IMR-90 (cell line): ENCODE results near the gene TTLL7. TPM values are rescaled to one million over a fixed set of nuclear protein-coding genes. Genes with fewer than 3 reads are reported as not detected.
A peak's percentile ranks its signal among the peaks of the same experiment; 100 is the strongest.

Source experiments
- ATAC-seq: fragments of 200-7000 bp; cut with Tn5 transposase; 2 replicates; pipeline ENCODE4 v1.9.1; 2020; ENCODE audit warnings: low read depth, mild to moderate bottlenecking, moderate library complexity
- BruUV-seq: library from RNA; stranded (reverse); fragments of 400-500 nt; replicated peaks from 2 replicates; lab custom pipeline; 2021; lab: Mats Ljungman, UMichigan
- CTCF ChIA-PET: fragments of 300-600 bp; formaldehyde crosslinking; extraction: SDS; loops from one replicate; lab custom pipeline; 2021; ENCODE audit warnings: antibody characterized with exemption; lab: Yijun Ruan, JAX
- POLR2A ChIA-PET: fragments of 300-600 bp; sonication (Branson Sonifier 250); formaldehyde crosslinking; loops from one replicate; lab custom pipeline; 2022; ENCODE audit warnings: antibody characterized with exemption; ENCODE audit not compliant: unreplicated experiment; lab: Charles Lee
- DNase-seq: peaks from one replicate; pipeline ENCODE4 v3.0.0; 2013
- H2AFZ ChIP-seq: replicated peaks from 2 replicates; pipeline ENCODE3; 2013; ENCODE audit warnings: low read length, mild to moderate bottlenecking; ENCODE audit not compliant: poor library complexity
- H2AK5ac ChIP-seq: 2 replicates; pipeline ENCODE4 v1.6.1; 2013; ENCODE audit warnings: low read depth, low read length, inconsistent platforms
- H2AK9ac ChIP-seq: replicated peaks from 2 replicates; pipeline ENCODE3; 2013; ENCODE audit warnings: mild to moderate bottlenecking, low read depth, low read length, moderate library complexity; ENCODE audit not compliant: poor library complexity
- H2BK120ac ChIP-seq: 2 replicates; pipeline ENCODE4 v1.6.1; 2013; ENCODE audit warnings: low read depth, low read length, inconsistent platforms
- H2BK15ac ChIP-seq: 3 replicates; pipeline ENCODE4 v1.6.1; 2013; ENCODE audit warnings: low read depth, low read length, inconsistent platforms
- H2BK20ac ChIP-seq: 2 replicates; pipeline ENCODE4 v1.6.1; 2013; ENCODE audit warnings: low read depth, mild to moderate bottlenecking, inconsistent platforms, low read length, moderate library complexity
- H2BK5ac ChIP-seq: 2 replicates; pipeline ENCODE4 v1.6.1; 2013; ENCODE audit warnings: mild to moderate bottlenecking, low read depth, low read length, inconsistent platforms; ENCODE audit not compliant: poor library complexity, severe bottlenecking
- H3K14ac ChIP-seq: replicated peaks from 2 replicates; pipeline ENCODE4 v1.6.1; 2013; ENCODE audit warnings: low read depth, low read length, inconsistent platforms
- H3K18ac ChIP-seq: 2 replicates; pipeline ENCODE4 v1.6.1; 2013; ENCODE audit warnings: low read depth, low read length, control low read depth
- H3K23ac ChIP-seq: 2 replicates; pipeline ENCODE4 v1.6.1; 2013; ENCODE audit warnings: low read depth, low read length, inconsistent platforms
- H3K27ac ChIP-seq: 2 replicates; pipeline ENCODE4 v1.5.1; 2013; ENCODE audit warnings: mild to moderate bottlenecking, control low read depth, low read length; ENCODE audit not compliant: insufficient read depth
- H3K27me3 ChIP-seq: 2 replicates; pipeline ENCODE4 v1.6.1; 2013; ENCODE audit warnings: low read length; ENCODE audit not compliant: control insufficient read depth, insufficient read depth
- H3K36me3 ChIP-seq: 2 replicates; pipeline ENCODE4 v1.6.1; 2013; ENCODE audit warnings: low read length, mixed read lengths; ENCODE audit not compliant: control insufficient read depth, insufficient read depth
- H3K4ac ChIP-seq: 2 replicates; pipeline ENCODE4 v1.6.1; 2013; ENCODE audit warnings: low read depth, low read length, inconsistent platforms
- H3K4me1 ChIP-seq: 2 replicates; pipeline ENCODE4 v1.6.1; 2013; ENCODE audit warnings: low read length, mixed read lengths; ENCODE audit not compliant: control insufficient read depth, insufficient read depth
- H3K4me2 ChIP-seq: 2 replicates; pipeline ENCODE4 v1.6.1; 2013; ENCODE audit warnings: low read depth, mild to moderate bottlenecking, control low read depth, low read length, moderate library complexity
- H3K4me3 ChIP-seq: 2 replicates; pipeline ENCODE4 v1.5.1; 2013; ENCODE audit warnings: low read depth, mild to moderate bottlenecking, control low read depth, low read length, moderate library complexity; ENCODE audit not compliant: insufficient read depth
- H3K56ac ChIP-seq: 2 replicates; pipeline ENCODE4 v1.6.1; 2013; ENCODE audit warnings: low read length, inconsistent platforms; ENCODE audit not compliant: insufficient read depth; ENCODE audit errors: extremely low read depth
- H3K79me1 ChIP-seq, 2 experiments: 2 replicates each; pipeline ENCODE4 v1.6.1; 2013; ENCODE audit warnings: low read length in 2 of 2, inconsistent platforms in 1 of 2, low read depth in 1 of 2
- H3K9ac ChIP-seq: 2 replicates; pipeline ENCODE4 v1.6.1; 2013; ENCODE audit warnings: low read depth, low read length, control low read depth
- H3K9me1 ChIP-seq: 2 replicates; pipeline ENCODE4 v1.6.1; 2013; ENCODE audit warnings: low read length, inconsistent platforms; ENCODE audit not compliant: insufficient read depth
- H3K9me3 ChIP-seq: 2 replicates; pipeline ENCODE4 v1.6.1; 2013; ENCODE audit warnings: low read length; ENCODE audit not compliant: control insufficient read depth, insufficient read depth
- H4K20me1 ChIP-seq: 2 replicates; pipeline ENCODE4 v1.6.1; 2013; ENCODE audit warnings: low read length, inconsistent platforms; ENCODE audit not compliant: insufficient read depth
- H4K5ac ChIP-seq: 2 replicates; pipeline ENCODE4 v1.6.1; 2013; ENCODE audit warnings: mild to moderate bottlenecking, low read depth, low read length, control low read depth
- H4K8ac ChIP-seq, 2 experiments: 2 replicates each; pipeline ENCODE4 v1.6.1; 2013; ENCODE audit warnings: low read depth in 2 of 2, low read length in 2 of 2, control low read depth in 1 of 2, inconsistent platforms in 1 of 2
- H4K91ac ChIP-seq: 2 replicates; pipeline ENCODE4 v1.6.1; 2013; ENCODE audit warnings: low read depth, low read length, inconsistent platforms; ENCODE audit not compliant: insufficient read depth
- MAFK ChIP-seq: IDR thresholded peaks from 2 replicates; pipeline ENCODE4 v1.6.1; 2012; ENCODE audit warnings: low read depth, low read length, improper control_type of control experiment
- RCOR1 ChIP-seq: IDR thresholded peaks from 2 replicates; pipeline ENCODE4 v1.6.1; 2012; ENCODE audit warnings: mild to moderate bottlenecking, low read length, improper control_type of control experiment; ENCODE audit not compliant: insufficient replicate concordance
- WGBS, 2 experiments: methylation state at CpG; one replicate each; pipeline versions ENCODE4 v1.1.5 to v1.1.7; 2013; ENCODE audit warnings: missing lambda C conversion rate in 2 of 2; ENCODE audit not compliant: insufficient read length in 1 of 2; ENCODE audit errors: extremely low coverage in 2 of 2; 5-methylcytosine and 5-hydroxymethylcytosine counted together
- dilution Hi-C: fragments of 300-500 bp; cut with HindIII; formaldehyde crosslinking; loops from one replicate; pipeline ENCODE4 v1.14.3; 2018; ENCODE audit warnings: low sequenced_read_pairs; ENCODE audit not compliant: unreplicated experiment
- in situ Hi-C: fragments of 300-500 bp; cut with MboI; formaldehyde crosslinking; loops from 3 replicates; pipeline ENCODE4 v1.14.3; 2019; ENCODE audit warnings: low sequenced_read_pairs, inconsistent platforms, mixed read lengths
- intact Hi-C: fragments of 100-400 bp; cut with micrococcal nuclease; formaldehyde crosslinking; loops from 2 replicates; pipeline ENCODE4 v1.10.0; 2022
- polyA plus RNA-seq, 3 experiments: library from polyadenylated mRNA; depleted of rRNA; stranded (reverse); fragments of >200 nt; gene quantifications; 2 replicates each; pipeline ENCODE4 v1.2.3, GENCODE V29; 2012; ENCODE audit warnings: low replicate concordance in 1 of 3
- total RNA-seq: library from RNA; depleted of rRNA; stranded (reverse); fragments of >200 nt; gene quantifications from 2 replicates; pipeline ENCODE4 v1.2.3, GENCODE V29; 2012

The TTLL7 gene
- total and polyA plus RNA-seq, 2 of the 4 experiments (the other 2 are of a cell fraction) = 5.7 to 8.1 TPM

- H2AK9ac ChIP-seq = no peak overlapping the region
- dilution Hi-C loops = no loop called here
- H3K27ac ChIP-seq = no peak overlapping the region
- no peak overlapping the region for H3K23ac ChIP-seq
- no peak overlapping the region for H4K91ac ChIP-seq
- no peaks in the 10 kb centered on the region for H3K9me3 ChIP-seq
- H3K4me1 ChIP-seq = no peaks in the 10 kb centered on the region
- no peak for DNase-seq
- no peak overlapping the region for H3K56ac ChIP-seq
- H3K79me1 ChIP-seq = peaks cover 5 to 10% of the 10 kb centered on the region in 2 experiments; a peak in 3 of 4 replicates
- no peaks in the 10 kb centered on the region for H4K20me1 ChIP-seq
- 100% methylated on average over 1 of the region's 4 CpGs; no CpG with 5 or more reads in 1 of the 2 experiments for WGBS, 2 experiments
- in situ Hi-C loops = no loop called here
- ATAC-seq = no peak
- no peaks in the 10 kb centered on the region for H3K36me3 ChIP-seq
- H3K4ac ChIP-seq = no peak overlapping the region
- no peak for TF ChIP-seq RCOR1
- peak; percentile 73 for TF ChIP-seq MAFK
- no peak overlapping the region for H3K9ac ChIP-seq
- no peaks in the 10 kb centered on the region for H3K27me3 ChIP-seq
- no peak overlapping the region for H2BK120ac ChIP-seq
- no peak overlapping the region for H4K8ac ChIP-seq
- no peak overlapping the region for H3K4me3 ChIP-seq
- intact Hi-C loops = no loop called here
- H3K14ac ChIP-seq = no peak overlapping the region
- no peak overlapping the region for H2BK20ac ChIP-seq
- CTCF ChIA-PET = no interaction called here
- H2BK15ac ChIP-seq = no peak overlapping the region
- H3K18ac ChIP-seq = no peak overlapping the region
- no peak overlapping the region for H2BK5ac ChIP-seq
- POLR2A ChIA-PET = no interaction called here
- no peak overlapping the region for H3K4me2 ChIP-seq
- H2AK5ac ChIP-seq = no peak overlapping the region
- BruUV-seq = no TSS peak
- no peaks in the 10 kb centered on the region for H3K9me1 ChIP-seq
- H2AFZ ChIP-seq = no peak overlapping the region
- no peak overlapping the region for H4K5ac ChIP-seq
Observed at GRCh38 chr1:83976920-83977319, 22.0 kb downstream of the TTLL7 start.
